CD14-positive monocyte (primary cell): ENCODE measurements around the gene CCNDBP1. TPM values are rescaled to one million over a fixed set of nuclear protein-coding genes. Genes with fewer than 3 reads are reported as not detected.
"Not testable (repeated sequence)": the region's sequence is repeated elsewhere in the genome, so short reads cannot be mapped to it uniquely, and the experiment has no call there.

ENCODE experiments used
- DNase-seq, 3 donors: peaks; one replicate each; pipeline ENCODE4 v3.0.0-alpha.2; 2011 to 2022
- H2AFZ ChIP-seq: 2 replicates; pipeline ENCODE4 v1.6.0; 2012; ENCODE audit warnings: mild to moderate bottlenecking, low read depth, low read length, inconsistent platforms; ENCODE audit not compliant: insufficient read depth, poor library complexity, severe bottlenecking
- H3K27ac ChIP-seq, 2 donors: 1 replicate in 1 of 2; 2 replicates in 1 of 2; pipeline ENCODE4 v1.5.1; 2012 to 2013; ENCODE audit warnings: low read length in 2 of 2, control low read depth in 1 of 2, inconsistent platforms in 1 of 2, low read depth in 1 of 2, mild to moderate bottlenecking in 1 of 2
- H3K27me3 ChIP-seq, 2 donors: one replicate each; pipeline versions ENCODE4 v1.6.0 to v1.6.1; 2011 to 2013; ENCODE audit warnings: low read length in 2 of 2; ENCODE audit not compliant: control insufficient read depth in 2 of 2, insufficient read depth in 2 of 2
- H3K36me3 ChIP-seq, 2 donors: replicated peaks in 1 of 2; 1 replicate in 1 of 2; 2 replicates in 1 of 2; pipeline versions ENCODE4 v1.5.1 to v1.6.1; 2012 to 2013; ENCODE audit warnings: low read length in 2 of 2, control low read depth in 1 of 2, inconsistent platforms in 1 of 2, mild to moderate bottlenecking in 1 of 2; ENCODE audit not compliant: insufficient read depth in 2 of 2, control insufficient read depth in 1 of 2
- H3K4me1 ChIP-seq, 2 donors: 1 replicate in 1 of 2; 2 replicates in 1 of 2; pipeline versions ENCODE4 v1.5.1 to v1.6.1; 2012 to 2013; ENCODE audit warnings: low read length in 2 of 2, control low read depth in 1 of 2, inconsistent platforms in 1 of 2, mild to moderate bottlenecking in 1 of 2, moderate library complexity in 1 of 2; ENCODE audit not compliant: insufficient read depth in 2 of 2, control insufficient read depth in 1 of 2
- H3K4me2 ChIP-seq: replicated peaks from 2 replicates; pipeline ENCODE3; 2012; ENCODE audit warnings: low read length, moderate library complexity, mild to moderate bottlenecking; ENCODE audit not compliant: poor library complexity, severe bottlenecking; ENCODE audit errors: extremely low read depth
- H3K4me3 ChIP-seq, 3 experiments: fragments of 200-600 bp in 1 of 3; sonication (generic) in 1 of 3; replicated peaks in 1 of 3; 1 replicate in 2 of 3; 2 replicates in 1 of 3; pipeline ENCODE4 v1.5.1; 2011 to 2013; ENCODE audit warnings: low read length in 3 of 3, mild to moderate bottlenecking in 3 of 3, control low read depth in 2 of 3, low read depth in 2 of 3, inconsistent platforms in 1 of 3, moderate library complexity in 1 of 3
- H3K79me2 ChIP-seq: 2 replicates; pipeline ENCODE4 v1.6.0; 2012; ENCODE audit warnings: mild to moderate bottlenecking, control low read depth, inconsistent platforms, low read length, moderate library complexity; ENCODE audit not compliant: insufficient read depth
- H3K9ac ChIP-seq: 2 replicates; pipeline ENCODE4 v1.6.0; 2017; ENCODE audit warnings: low read length, mild to moderate bottlenecking; ENCODE audit not compliant: insufficient read depth, poor library complexity, severe bottlenecking
- H3K9me3 ChIP-seq, 2 donors: replicated peaks in 1 of 2; 1 replicate in 1 of 2; 2 replicates in 1 of 2; pipeline versions ENCODE4 v1.5.1 to v1.6.1; 2012 to 2013; ENCODE audit warnings: low read length in 2 of 2, control low read depth in 1 of 2; ENCODE audit not compliant: control insufficient read depth in 1 of 2, insufficient read depth in 1 of 2
- H4K20me1 ChIP-seq: 2 replicates; pipeline ENCODE4 v1.6.0; 2012; ENCODE audit warnings: mild to moderate bottlenecking, low read length, control low read depth, moderate library complexity; ENCODE audit not compliant: insufficient read depth
- H3K27ac Mint-ChIP-seq, 7 donors: one replicate each; pipeline ENCODE4 v1.8.0; 2020; ENCODE audit warnings: mild to moderate bottlenecking in 7 of 7, mixed read lengths in 7 of 7, moderate library complexity in 6 of 7, inconsistent platforms in 2 of 7
- H3K27me3 Mint-ChIP-seq, 3 donors: one replicate each; pipeline ENCODE4 v1.8.0; 2021 to 2022; ENCODE audit warnings: low read depth in 3 of 3, mild to moderate bottlenecking in 3 of 3, mixed read lengths in 3 of 3, moderate library complexity in 3 of 3, inconsistent platforms in 1 of 3
- H3K36me3 Mint-ChIP-seq, 2 donors: one replicate each; pipeline ENCODE4 v1.8.0; 2020; ENCODE audit warnings: mixed read lengths in 2 of 2, inconsistent platforms in 1 of 2, mild to moderate bottlenecking in 1 of 2
- H3K4me1 Mint-ChIP-seq: one replicate; pipeline ENCODE4 v1.8.0; 2020; ENCODE audit warnings: mild to moderate bottlenecking, mixed read lengths
- H3K4me3 Mint-ChIP-seq, 2 donors: one replicate each; pipeline ENCODE4 v1.8.0; 2020; ENCODE audit warnings: mild to moderate bottlenecking in 2 of 2, mixed read lengths in 2 of 2, moderate library complexity in 1 of 2
- H3K9me3 Mint-ChIP-seq, 7 donors: one replicate each; pipeline ENCODE4 v1.8.0; 2020 to 2022; ENCODE audit warnings: mixed read lengths in 7 of 7, mild to moderate bottlenecking in 6 of 7, moderate library complexity in 6 of 7, inconsistent platforms in 2 of 7
- WGBS: methylation state at CpG from one replicate; pipeline ENCODE4 v1.1.5; 2013; ENCODE audit warnings: missing lambda C conversion rate; ENCODE audit not compliant: insufficient coverage; 5-methylcytosine and 5-hydroxymethylcytosine counted together
- intact Hi-C, 2 donors: fragments of 100-400 bp; cut with micrococcal nuclease; formaldehyde crosslinking; loops; one replicate each; pipeline versions ENCODE4 v1.15.0 to v1.15.1; 2023
- polyA plus RNA-seq, 3 donors: library from polyadenylated mRNA; depleted of rRNA in 1 of 3; unstranded in 2 of 3; stranded (reverse) in 1 of 3; fragments of 300-500 nt in 2 of 3; fragments of >200 nt in 1 of 3; fragmentation: Illumina TruSeq in 2 of 3; gene quantifications; 1 replicate in 2 of 3; 2 replicates in 1 of 3; pipeline ENCODE4 v1.2.3, GENCODE V29; 2012 to 2021
- TF ChIP-seq, protein P1 (sequence below): fragments of 200-600 bp; IDR thresholded peaks from one replicate; pipeline ENCODE4 v1.8.0; 2022; ENCODE audit warnings: antibody characterized with exemption, mild to moderate bottlenecking

Gene CCNDBP1
- polyA plus RNA-seq, 3 donors = 79.2 to 205 (median 196) TPM

DNA sequence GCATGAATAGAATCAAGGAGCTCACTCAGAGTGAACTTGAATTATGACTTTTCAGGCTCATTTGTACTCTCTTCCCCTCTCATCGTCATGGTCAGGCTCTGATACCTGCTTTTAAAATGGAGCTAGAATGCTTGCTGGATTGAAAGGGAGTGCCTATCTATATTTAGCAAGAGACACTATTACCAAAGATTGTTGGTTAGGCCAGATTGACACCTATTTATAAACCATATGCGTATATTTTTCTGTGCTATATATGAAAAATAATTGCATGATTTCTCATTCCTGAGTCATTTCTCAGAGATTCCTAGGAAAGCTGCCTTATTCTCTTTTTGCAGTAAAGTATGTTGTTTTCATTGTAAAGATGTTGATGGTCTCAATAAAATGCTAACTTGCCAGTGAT is 9.6 kb downstream of the CCNDBP1 start:
- H3K9me3 Mint-ChIP-seq = peaks cover 0 to 14% (median 3%) of the 10 kb centered on the region in 7 donors
- no peaks in the 10 kb centered on the region for H3K79me2 ChIP-seq
- H3K27ac ChIP-seq = no peak overlapping the region
- H3K4me1 Mint-ChIP-seq = peaks cover 2% of the 10 kb centered on the region
- no peak overlapping the region for H3K4me3 Mint-ChIP-seq
- peaks cover 72 to 81% of the 10 kb centered on the region in 2 donors for H3K36me3 ChIP-seq
- peak overlapping the region in 1 of 7 donors; percentile 40 for H3K27ac Mint-ChIP-seq
- H4K20me1 ChIP-seq = peaks cover 7% of the 10 kb centered on the region
- H3K27me3 ChIP-seq = no peaks in the 10 kb centered on the region
- no peaks in the 10 kb centered on the region for H3K9me3 ChIP-seq
- H3K36me3 Mint-ChIP-seq = peaks cover 71 to 93% of the 10 kb centered on the region in 2 donors
- H3K9ac ChIP-seq = no peak overlapping the region
- H3K27me3 Mint-ChIP-seq = no peaks in the 10 kb centered on the region
- intact Hi-C loops = no loop called here
- TF ChIP-seq, protein P1, sequence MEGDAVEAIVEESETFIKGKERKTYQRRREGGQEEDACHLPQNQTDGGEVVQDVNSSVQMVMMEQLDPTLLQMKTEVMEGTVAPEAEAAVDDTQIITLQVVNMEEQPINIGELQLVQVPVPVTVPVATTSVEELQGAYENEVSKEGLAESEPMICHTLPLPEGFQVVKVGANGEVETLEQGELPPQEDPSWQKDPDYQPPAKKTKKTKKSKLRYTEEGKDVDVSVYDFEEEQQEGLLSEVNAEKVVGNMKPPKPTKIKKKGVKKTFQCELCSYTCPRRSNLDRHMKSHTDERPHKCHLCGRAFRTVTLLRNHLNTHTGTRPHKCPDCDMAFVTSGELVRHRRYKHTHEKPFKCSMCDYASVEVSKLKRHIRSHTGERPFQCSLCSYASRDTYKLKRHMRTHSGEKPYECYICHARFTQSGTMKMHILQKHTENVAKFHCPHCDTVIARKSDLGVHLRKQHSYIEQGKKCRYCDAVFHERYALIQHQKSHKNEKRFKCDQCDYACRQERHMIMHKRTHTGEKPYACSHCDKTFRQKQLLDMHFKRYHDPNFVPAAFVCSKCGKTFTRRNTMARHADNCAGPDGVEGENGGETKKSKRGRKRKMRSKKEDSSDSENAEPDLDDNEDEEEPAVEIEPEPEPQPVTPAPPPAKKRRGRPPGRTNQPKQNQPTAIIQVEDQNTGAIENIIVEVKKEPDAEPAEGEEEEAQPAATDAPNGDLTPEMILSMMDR = no peak
- no CpG with 5 or more reads among the region's 2 CpGs for WGBS
- H3K4me2 ChIP-seq = no peak overlapping the region
- H3K4me1 ChIP-seq = no peaks in the 10 kb centered on the region
- H2AFZ ChIP-seq = no peak overlapping the region
- no peak for DNase-seq
- H3K4me3 ChIP-seq = no peak overlapping the region

DNA sequence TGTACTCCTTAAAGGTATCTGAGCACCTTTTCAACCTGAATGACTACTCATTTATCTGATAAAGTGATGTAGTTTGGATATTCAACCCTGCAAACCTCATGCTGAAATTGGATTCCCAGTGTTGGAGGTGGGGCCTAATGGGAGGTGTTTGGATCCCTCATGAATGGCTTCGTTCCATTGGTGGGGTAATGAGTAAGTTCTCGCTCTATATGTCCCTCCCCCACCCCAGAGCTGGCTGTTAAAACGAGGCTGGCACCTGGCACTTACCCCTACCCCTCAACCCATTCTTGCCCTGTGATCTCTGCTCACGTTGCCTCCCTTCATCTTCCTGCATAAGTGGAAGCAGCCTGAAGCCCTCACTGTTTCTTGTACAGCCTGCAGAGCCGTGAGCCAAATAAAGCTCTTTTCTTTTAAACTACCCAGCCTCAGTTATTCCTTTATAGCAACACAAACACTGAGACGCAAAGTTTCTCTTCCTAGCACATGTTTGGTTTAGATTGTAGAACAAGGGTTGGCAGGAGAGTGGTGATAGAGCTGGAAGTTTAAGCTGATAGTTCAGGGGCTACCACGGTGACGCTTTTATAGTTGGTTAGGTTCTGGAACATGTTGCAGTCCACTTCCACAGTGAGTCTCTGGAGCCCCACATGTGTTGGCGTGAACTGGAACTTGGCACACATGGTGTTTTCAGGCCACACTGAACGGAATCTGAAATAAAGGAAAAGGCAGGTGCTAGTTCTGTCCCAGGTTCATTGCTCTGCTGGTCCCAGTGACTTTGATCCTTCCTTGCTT is 11.8 kb downstream of the CCNDBP1 start:
- Mint-ChIP-seq H3K27ac (no peak overlapping the region), H3K27me3 (peaks cover 0 to 5% (median 0%) of the 10 kb centered on the region in 3 donors), H3K4me1 (peaks cover 2% of the 10 kb centered on the region), H3K9me3 (peaks cover 0 to 14% (median 3%) of the 10 kb centered on the region in 7 donors), H3K4me3 (no peak overlapping the region), H3K36me3 (peaks cover 51 to 74% of the 10 kb centered on the region in 2 donors)
- no peaks in the 10 kb centered on the region for H3K79me2 ChIP-seq
- TF ChIP-seq, protein P1 = no peak
- H3K9me3 ChIP-seq = no peaks in the 10 kb centered on the region
- H3K36me3 ChIP-seq = peaks cover 50 to 60% of the 10 kb centered on the region in 2 donors
- no peak overlapping the region for H3K27ac ChIP-seq
- no peak overlapping the region for H3K9ac ChIP-seq
- intact Hi-C loops = no loop called here
- WGBS = 100% methylated on average over 6 of the region's 10 CpGs
- no peaks in the 10 kb centered on the region for H3K27me3 ChIP-seq
- H2AFZ ChIP-seq = no peak overlapping the region
- H3K4me3 ChIP-seq = no peak overlapping the region
- H4K20me1 ChIP-seq = peaks cover 4% of the 10 kb centered on the region
- DNase-seq = no peak
- no peak overlapping the region for H3K4me2 ChIP-seq
- no peaks in the 10 kb centered on the region for H3K4me1 ChIP-seq

DNA sequence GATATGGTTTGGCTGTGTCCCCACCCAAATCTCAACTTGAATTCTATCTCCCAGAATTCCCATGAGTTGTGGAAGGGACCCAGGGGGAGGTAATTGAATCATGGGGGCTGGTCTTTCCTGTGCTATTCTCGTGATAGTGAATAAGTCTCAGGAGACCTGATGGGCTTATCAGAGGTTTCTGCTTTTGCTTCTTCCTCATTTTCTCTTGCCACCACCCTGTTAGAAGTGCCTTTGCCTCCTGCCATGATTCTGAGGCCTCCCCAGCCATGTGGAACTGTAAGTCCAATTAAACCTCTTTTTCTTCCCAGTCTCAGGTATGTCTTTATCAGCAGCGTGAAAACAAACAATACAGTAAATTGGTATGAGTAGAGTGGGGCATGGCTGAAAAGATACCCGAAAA is 12.6 kb downstream of the CCNDBP1 start:
- WGBS = 89% methylated on average over 2 of the region's 3 CpGs
- H3K79me2 ChIP-seq, H3K4me1 Mint-ChIP-seq, H3K27ac ChIP-seq, H3K4me3 Mint-ChIP-seq, H3K4me2 ChIP-seq, H3K4me3 ChIP-seq, DNase-seq, H3K9me3 ChIP-seq, H3K27me3 Mint-ChIP-seq, H4K20me1 ChIP-seq, intact Hi-C loops, H3K9ac ChIP-seq, H2AFZ ChIP-seq, H3K4me1 ChIP-seq, H3K27me3 ChIP-seq: not testable (repeated sequence)
- Mint-ChIP-seq H3K9me3 (peaks cover 0 to 14% (median 3%) of the 10 kb centered on the region in 7 donors), H3K36me3 (peaks cover 45 to 67% of the 10 kb centered on the region in 2 donors), H3K27ac (peak overlapping the region in 4 of 7 donors; percentile 25 to 74 (median 44))
- H3K36me3 ChIP-seq = peaks cover 42 to 52% of the 10 kb centered on the region in 2 donors
